Measurements from ENCODE around the gene ADAMTS17.

ADAMTS17 gene

GRCh38 chr15:100192097-100193080 lies 149.4 kb downstream of the ADAMTS17 start:
- H3K9me3 ChIP-seq = no peaks in the 10 kb centered on the region
- no peak overlapping the region for H3K27ac ChIP-seq

GRCh38 chr15:100191161-100191560 lies 150.6 kb downstream of the ADAMTS17 start:
- H3K36me3 ChIP-seq = no peaks in the 10 kb centered on the region
- H3K4me3 ChIP-seq = no peak overlapping the region
- no peaks in the 10 kb centered on the region for H4K20me1 ChIP-seq
- H3K9me3 ChIP-seq = no peaks in the 10 kb centered on the region
- H3K27me3 ChIP-seq = no peaks in the 10 kb centered on the region
- H3K4me1 ChIP-seq = peaks cover 26% of the 10 kb centered on the region
- no peak for TF ChIP-seq Cebpa-rat (IDR thresholded peaks at IDR 0.05)
- H3K4me2 ChIP-seq = peak overlapping the region; percentile 32; the same call in 1 of the 2 replicates
- H3K27ac ChIP-seq = no peak overlapping the region
- H3K9ac ChIP-seq = no peak overlapping the region

More at GRCh38 chr15:100192097-100193080, 149.4 kb downstream of the ADAMTS17 start:
- no peaks in the 10 kb centered on the region for H4K20me1 ChIP-seq
- H3K4me2 ChIP-seq = no peak overlapping the region
- H3K4me3 ChIP-seq = no peak overlapping the region
- no peaks in the 10 kb centered on the region for H3K27me3 ChIP-seq
- peaks cover 26% of the 10 kb centered on the region for H3K4me1 ChIP-seq
- TF ChIP-seq Cebpa-rat (IDR thresholded peaks at IDR 0.05) = no peak
- H3K9ac ChIP-seq = no peak overlapping the region
- no peaks in the 10 kb centered on the region for H3K36me3 ChIP-seq

GRCh38 chr15:100190675-100191074 lies 151.1 kb downstream of the ADAMTS17 start:
- Histone ChIP-seq H3K4me3 (no peak overlapping the region), H4K20me1 (no peaks in the 10 kb centered on the region), H3K9me3 (no peaks in the 10 kb centered on the region), H3K27ac (no peak overlapping the region), H3K36me3 (no peaks in the 10 kb centered on the region), H3K4me1 (peaks cover 26% of the 10 kb centered on the region), H3K4me2 (0 out of 2 replicates have a peak overlapping the region, but pooled peaks have one; percentile 32), H3K9ac (no peak overlapping the region), H3K27me3 (no peaks in the 10 kb centered on the region)
- no peak for TF ChIP-seq Cebpa-rat (IDR thresholded peaks at IDR 0.05)

GRCh38 chr15:100189849-100190248 lies 151.9 kb downstream of the ADAMTS17 start:
- Histone ChIP-seq H3K4me3 (no peak overlapping the region), H3K27me3 (no peaks in the 10 kb centered on the region), H3K9me3 (no peaks in the 10 kb centered on the region), H3K9ac (no peak overlapping the region), H3K4me2 (peak overlapping the region; percentile 52), H3K36me3 (no peaks in the 10 kb centered on the region), H3K4me1 (peaks cover 26% of the 10 kb centered on the region), H4K20me1 (no peaks in the 10 kb centered on the region), H3K27ac (no peak overlapping the region)
- TF ChIP-seq Cebpa-rat (IDR thresholded peaks at IDR 0.05) = no peak

GRCh38 chr15:100189319-100189718 lies 152.5 kb downstream of the ADAMTS17 start:
- no peak for TF ChIP-seq Cebpa-rat (IDR thresholded peaks at IDR 0.05)
- Histone ChIP-seq H3K4me3 (no peak overlapping the region), H3K36me3 (no peaks in the 10 kb centered on the region), H3K27ac (no peak overlapping the region), H3K4me1 (peaks cover 26% of the 10 kb centered on the region), H3K4me2 (peak overlapping the region; percentile 52), H3K27me3 (no peaks in the 10 kb centered on the region), H3K9me3 (no peaks in the 10 kb centered on the region), H3K9ac (no peak overlapping the region), H4K20me1 (no peaks in the 10 kb centered on the region)

GRCh38 chr15:100187677-100188076 lies 154.1 kb downstream of the ADAMTS17 start:
- Histone ChIP-seq H3K27ac (no peak overlapping the region), H3K4me1 (peaks cover 26% of the 10 kb centered on the region), H3K36me3 (no peaks in the 10 kb centered on the region), H3K4me2 (no peak overlapping the region), H3K9me3 (no peaks in the 10 kb centered on the region), H3K4me3 (no peak overlapping the region), H3K27me3 (no peaks in the 10 kb centered on the region), H3K9ac (no peak overlapping the region), H4K20me1 (no peaks in the 10 kb centered on the region)
- TF ChIP-seq Cebpa-rat (IDR thresholded peaks at IDR 0.05) = no peak

GRCh38 chr15:100186960-100187359 lies 154.8 kb downstream of the ADAMTS17 start:
- Histone ChIP-seq H3K27ac (no peak overlapping the region), H3K9ac (no peak overlapping the region), H3K36me3 (no peaks in the 10 kb centered on the region), H4K20me1 (no peaks in the 10 kb centered on the region), H3K27me3 (no peaks in the 10 kb centered on the region), H3K4me1 (peaks cover 26% of the 10 kb centered on the region), H3K4me2 (no peak overlapping the region), H3K9me3 (peaks cover 3% of the 10 kb centered on the region; the same call in 1 of the 2 replicates), H3K4me3 (no peak overlapping the region)
- no peak for TF ChIP-seq Cebpa-rat (IDR thresholded peaks at IDR 0.05)

GRCh38 chr15:100186366-100186765 lies 155.4 kb downstream of the ADAMTS17 start:
- H3K9me3 ChIP-seq = peaks cover 3% of the 10 kb centered on the region; the same call in 1 of the 2 replicates
- no peaks in the 10 kb centered on the region for H4K20me1 ChIP-seq
- H3K4me2 ChIP-seq = no peak overlapping the region

GRCh38 chr15:100183921-100184495 lies 157.8 kb downstream of the ADAMTS17 start:
- Histone ChIP-seq H3K4me2 (no peak overlapping the region), H3K27ac (no peak overlapping the region), H3K9ac (no peak overlapping the region), H3K4me1 (peaks cover 16% of the 10 kb centered on the region), H3K4me3 (no peak overlapping the region), H3K36me3 (no peaks in the 10 kb centered on the region), H3K9me3 (peaks cover 3% of the 10 kb centered on the region; the same call in 1 of the 2 replicates), H3K27me3 (no peaks in the 10 kb centered on the region), H4K20me1 (no peaks in the 10 kb centered on the region)
- no peak for TF ChIP-seq Cebpa-rat (IDR thresholded peaks at IDR 0.05)

More at GRCh38 chr15:100186366-100186765, 155.4 kb downstream of the ADAMTS17 start:
- H3K4me1 ChIP-seq = peaks cover 27% of the 10 kb centered on the region
- no peak for TF ChIP-seq Cebpa-rat (IDR thresholded peaks at IDR 0.05)
- H3K36me3 ChIP-seq = no peaks in the 10 kb centered on the region
- H3K27me3 ChIP-seq = no peaks in the 10 kb centered on the region
- H3K4me3 ChIP-seq = no peak overlapping the region
- no peak overlapping the region for H3K27ac ChIP-seq
- H3K9ac ChIP-seq = no peak overlapping the region

- Histone ChIP-seq H3K27ac (no peak overlapping the region), H3K36me3 (no peaks in the 10 kb centered on the region), H3K4me3 (no peak overlapping the region), H3K4me1 (peaks cover 14% of the 10 kb centered on the region), H3K9me3 (peaks cover 3% of the 10 kb centered on the region; the same call in 1 of the 2 replicates), H3K9ac (no peak overlapping the region), H3K27me3 (no peaks in the 10 kb centered on the region), H4K20me1 (no peaks in the 10 kb centered on the region), H3K4me2 (peak overlapping the region; percentile 77)
- TF ChIP-seq Cebpa-rat (IDR thresholded peaks at IDR 0.05) = no peak
Measured at GRCh38 chr15:100180921-100181320, 160.9 kb downstream of the ADAMTS17 start.

All from BLaER1 (cell line).